ENCODE data around the gene RTTN. TPM values are rescaled to one million over a fixed set of nuclear protein-coding genes. Genes with fewer than 3 reads are reported as not detected.

The RTTN gene
- total and polyA plus RNA-seq, 9 of the 15 experiments (the other 6 are each of a cell fraction or from before 2014, with no cell fraction given), result 3.1 to 18.3 (median 10.6) TPM

DNA sequence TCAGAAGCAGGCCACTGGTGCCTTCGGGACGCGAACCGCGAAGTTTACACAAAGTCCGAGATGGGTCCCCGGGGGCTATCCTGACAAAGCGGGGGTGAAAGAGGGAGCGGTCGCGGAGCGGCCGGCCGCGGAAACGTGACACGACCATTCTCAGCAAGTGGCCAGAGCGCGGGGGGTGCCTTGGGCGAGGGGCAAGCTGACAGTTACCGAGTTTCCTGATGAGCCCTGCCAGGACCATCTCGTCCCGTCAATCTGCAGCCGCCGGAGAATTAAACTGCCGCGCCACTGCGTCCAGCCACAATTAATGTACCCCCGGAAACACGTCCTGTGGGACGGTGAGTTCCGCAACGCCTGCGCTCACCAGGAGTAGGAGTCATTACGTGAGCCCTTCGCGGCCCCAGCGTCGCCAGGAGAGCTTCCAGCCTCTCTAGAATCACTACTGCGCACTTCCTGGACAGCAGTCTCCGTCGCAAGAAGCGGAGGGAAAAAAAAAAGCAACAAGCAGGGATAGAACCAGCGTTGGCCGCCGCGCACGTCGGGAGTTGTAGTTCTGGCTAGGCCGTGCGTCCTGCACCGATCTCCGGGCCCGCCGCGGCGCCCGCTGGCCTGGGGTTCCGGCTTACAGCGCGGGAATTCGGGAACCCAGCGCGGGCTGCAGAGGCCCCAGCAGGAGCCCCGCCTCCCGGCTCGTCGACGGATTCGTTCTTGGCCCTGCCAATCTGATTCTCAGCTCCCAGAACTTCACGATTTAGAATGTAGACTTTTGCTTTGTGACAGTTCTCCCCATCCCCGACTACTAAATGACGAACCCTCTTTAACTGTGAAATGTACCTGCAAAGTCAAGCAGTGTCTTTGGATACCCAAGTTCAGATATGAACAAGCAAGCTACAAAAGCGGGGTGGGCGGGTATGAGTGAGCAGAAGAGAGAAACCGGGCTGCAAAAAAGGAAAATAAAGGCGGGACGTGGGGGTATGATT lies at the start of gene RTTN (continued):
- TF ChIP-seq SIX5 (IDR thresholded peaks at IDR 0.05; ENCODE audit: borderline replicate concordance in 1 of 2, insufficient read depth in 1 of 2, low read depth in 1 of 2, low read length in 2 of 2) (peak; percentile 66 to 73), ZNF133 (CRISPR knock-in tag; IDR thresholded peaks at IDR 0.05) (no peak), ZNF76 (CRISPR knock-in tag; IDR thresholded peaks at IDR 0.05; ENCODE audit: borderline replicate concordance) (no peak), TCFL5 (CRISPR knock-in tag; conservative IDR thresholded peaks at IDR 0.05) (no peak), ZNF507 (tag; conservative IDR thresholded peaks at IDR 0.05) (no peak), PHF20 (IDR thresholded peaks at IDR 0.05; ENCODE audit: partially characterized antibody) (peak; percentile 89), ZC3H11A (IDR thresholded peaks at IDR 0.05; ENCODE audit: low read depth, low read length) (no peak), SMARCE1 (IDR thresholded peaks at IDR 0.05) (no peak), MTA1 (IDR thresholded peaks at IDR 0.05; ENCODE audit: borderline replicate concordance) (peak; percentile 56; the same call in 1 of the 2 replicates), HIVEP1 (CRISPR knock-in tag; IDR thresholded peaks at IDR 0.05) (no peak), POLR3A (IDR thresholded peaks at IDR 0.05; ENCODE audit: borderline replicate concordance, extremely low read depth, insufficient read depth, insufficient read length) (no peak), NFYB (IDR thresholded peaks at IDR 0.05; ENCODE audit: extremely low read depth, insufficient read length) (peak; percentile 36), ETV6 (IDR thresholded peaks at IDR 0.05; ENCODE audit: borderline replicate concordance in 1 of 2, low read depth in 2 of 2, low read length in 1 of 2) (peak in 1 of 2 experiments; percentile 24; a peak in 1 of 4 replicates), ETV6 (CRISPR knock-in tag; IDR thresholded peaks at IDR 0.05; ENCODE audit: borderline replicate concordance) (no peak), TAF7 (tag; IDR thresholded peaks at IDR 0.05) (peak; percentile 67; the same call in 1 of the 2 replicates), EZH2 (IDR thresholded peaks at IDR 0.05; ENCODE audit: borderline replicate concordance, low read depth, low read length) (no peak), ZNF717 (CRISPR knock-in tag; IDR thresholded peaks at IDR 0.05) (no peak), ZNF444 (CRISPR knock-in tag; IDR thresholded peaks at IDR 0.05) (no peak)
- TF ChIP-seq, protein P1, sequence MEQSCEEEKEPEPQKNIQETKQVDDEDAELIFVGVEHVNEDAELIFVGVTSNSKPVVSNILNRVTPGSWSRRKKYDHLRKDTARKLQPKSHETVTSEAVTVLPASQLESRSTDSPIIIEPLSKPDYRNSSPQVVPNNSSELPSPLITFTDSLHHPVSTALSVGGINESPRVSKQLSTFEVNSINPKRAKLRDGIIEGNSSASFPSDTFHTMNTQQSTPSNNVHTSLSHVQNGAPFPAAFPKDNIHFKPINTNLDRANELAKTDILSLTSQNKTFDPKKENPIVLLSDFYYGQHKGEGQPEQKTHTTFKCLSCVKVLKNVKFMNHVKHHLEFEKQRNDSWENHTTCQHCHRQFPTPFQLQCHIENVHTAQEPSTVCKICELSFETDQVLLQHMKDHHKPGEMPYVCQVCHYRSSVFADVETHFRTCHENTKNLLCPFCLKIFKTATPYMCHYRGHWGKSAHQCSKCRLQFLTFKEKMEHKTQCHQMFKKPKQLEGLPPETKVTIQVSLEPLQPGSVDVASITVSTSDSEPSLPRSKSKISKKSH (CRISPR knock-in tag; IDR thresholded peaks at IDR 0.05), result no peak
- TF ChIP-seq, protein P2, sequence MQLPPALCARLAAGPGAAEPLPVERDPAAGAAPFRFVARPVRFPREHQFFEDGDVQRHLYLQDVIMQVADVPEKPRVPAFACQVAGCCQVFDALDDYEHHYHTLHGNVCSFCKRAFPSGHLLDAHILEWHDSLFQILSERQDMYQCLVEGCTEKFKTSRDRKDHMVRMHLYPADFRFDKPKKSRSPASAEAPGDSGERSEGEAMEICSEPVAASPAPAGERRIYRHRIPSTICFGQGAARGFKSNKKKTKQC (CRISPR knock-in tag; IDR thresholded peaks at IDR 0.05), result 0 out of 2 replicates have a peak, but pooled peaks have one; percentile 50
- TF ChIP-seq, protein P3, sequence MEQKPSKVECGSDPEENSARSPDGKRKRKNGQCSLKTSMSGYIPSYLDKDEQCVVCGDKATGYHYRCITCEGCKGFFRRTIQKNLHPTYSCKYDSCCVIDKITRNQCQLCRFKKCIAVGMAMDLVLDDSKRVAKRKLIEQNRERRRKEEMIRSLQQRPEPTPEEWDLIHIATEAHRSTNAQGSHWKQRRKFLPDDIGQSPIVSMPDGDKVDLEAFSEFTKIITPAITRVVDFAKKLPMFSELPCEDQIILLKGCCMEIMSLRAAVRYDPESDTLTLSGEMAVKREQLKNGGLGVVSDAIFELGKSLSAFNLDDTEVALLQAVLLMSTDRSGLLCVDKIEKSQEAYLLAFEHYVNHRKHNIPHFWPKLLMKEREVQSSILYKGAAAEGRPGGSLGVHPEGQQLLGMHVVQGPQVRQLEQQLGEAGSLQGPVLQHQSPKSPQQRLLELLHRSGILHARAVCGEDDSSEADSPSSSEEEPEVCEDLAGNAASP (IDR thresholded peaks at IDR 0.05), result no peak
- TF ChIP-seq, protein P4, sequence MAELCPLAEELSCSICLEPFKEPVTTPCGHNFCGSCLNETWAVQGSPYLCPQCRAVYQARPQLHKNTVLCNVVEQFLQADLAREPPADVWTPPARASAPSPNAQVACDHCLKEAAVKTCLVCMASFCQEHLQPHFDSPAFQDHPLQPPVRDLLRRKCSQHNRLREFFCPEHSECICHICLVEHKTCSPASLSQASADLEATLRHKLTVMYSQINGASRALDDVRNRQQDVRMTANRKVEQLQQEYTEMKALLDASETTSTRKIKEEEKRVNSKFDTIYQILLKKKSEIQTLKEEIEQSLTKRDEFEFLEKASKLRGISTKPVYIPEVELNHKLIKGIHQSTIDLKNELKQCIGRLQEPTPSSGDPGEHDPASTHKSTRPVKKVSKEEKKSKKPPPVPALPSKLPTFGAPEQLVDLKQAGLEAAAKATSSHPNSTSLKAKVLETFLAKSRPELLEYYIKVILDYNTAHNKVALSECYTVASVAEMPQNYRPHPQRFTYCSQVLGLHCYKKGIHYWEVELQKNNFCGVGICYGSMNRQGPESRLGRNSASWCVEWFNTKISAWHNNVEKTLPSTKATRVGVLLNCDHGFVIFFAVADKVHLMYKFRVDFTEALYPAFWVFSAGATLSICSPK (IDR thresholded peaks at IDR 0.05; ENCODE audit: borderline replicate concordance), result no peak
